GM20000 (cell line): ENCODE measurements around the gene GPC6.

Experiments used
- DNase-seq: peaks from one replicate; pipeline ENCODE4 v3.0.0; 2012; ENCODE audit warnings: low spot score
- CTCF ChIP-seq: IDR thresholded peaks from 2 replicates; pipeline ENCODE4 v1.5.1; 2012; ENCODE audit warnings: mild to moderate bottlenecking, control low read depth; ENCODE audit errors: extremely low read depth, missing control alignments

GPC6 gene

GRCh38 chr13:94328381-94329041 lies 1101.9 kb downstream of the GPC6 start:
- DNase-seq, result no peak
- no peak for TF ChIP-seq CTCF

- no peak for DNase-seq
Observed at GRCh38 chr13:94329277-94329676, 1102.7 kb downstream of the GPC6 start.

GRCh38 chr13:94329754-94330551 lies 1103.3 kb downstream of the GPC6 start:
- no peak for TF ChIP-seq CTCF

More at GRCh38 chr13:94329277-94329676, 1102.7 kb downstream of the GPC6 start:
- TF ChIP-seq CTCF, result no peak

GRCh38 chr13:94330552-94331071 lies 1104.0 kb downstream of the GPC6 start:
- TF ChIP-seq CTCF, result no peak
- no peak for DNase-seq

More at GRCh38 chr13:94329754-94330551, 1103.3 kb downstream of the GPC6 start:
- DNase-seq, result no peak

GRCh38 chr13:94331281-94331680 lies 1104.7 kb downstream of the GPC6 start:
- no peak for DNase-seq
- no peak for TF ChIP-seq CTCF

- TF ChIP-seq CTCF, result no peak
- DNase-seq, result no peak
Observed at GRCh38 chr13:94332359-94333096, 1105.9 kb downstream of the GPC6 start.
